ENCODE data around the gene SCN8A.
A peak's percentile ranks its signal among the peaks of the same experiment; 100 is the strongest.

Gene SCN8A

GRCh38 chr12:51845482-51845881, 254.4 kb downstream of the SCN8A start:
- Histone ChIP-seq H3K4me3 (ENCODE audit: severe bottlenecking) (no peak overlapping the region), H3K36me3 (ENCODE audit: low read depth) (no peaks in the 10 kb centered on the region), H3K27ac (ENCODE audit: poor library complexity, severe bottlenecking) (no peak overlapping the region), H3K4me1 (ENCODE audit: insufficient read depth, poor library complexity, severe bottlenecking) (no peaks in the 10 kb centered on the region), H3K9me3 (ENCODE audit: severe bottlenecking) (no peaks in the 10 kb centered on the region), H3K27me3 (ENCODE audit: insufficient read depth, poor library complexity, severe bottlenecking) (peaks cover 52% of the 10 kb centered on the region)
- no peak for TF ChIP-seq CTCF (IDR thresholded peaks at IDR 0.05; ENCODE audit: poor library complexity, severe bottlenecking)
- ATAC-seq (ENCODE audit: low read depth) (no peak), DNase-seq (ENCODE audit: low spot score) (no peak)

GRCh38 chr12:51846271-51846691, 255.2 kb downstream of the SCN8A start:
- ATAC-seq (ENCODE audit: low read depth) (no peak; the same call in 2 of the 3 replicates), DNase-seq (ENCODE audit: low spot score) (no peak)
- Histone ChIP-seq H3K27me3 (ENCODE audit: insufficient read depth, poor library complexity, severe bottlenecking) (peaks cover 52% of the 10 kb centered on the region), H3K27ac (ENCODE audit: poor library complexity, severe bottlenecking) (no peak overlapping the region), H3K9me3 (ENCODE audit: severe bottlenecking) (no peaks in the 10 kb centered on the region), H3K36me3 (ENCODE audit: low read depth) (no peaks in the 10 kb centered on the region), H3K4me1 (ENCODE audit: insufficient read depth, poor library complexity, severe bottlenecking) (no peaks in the 10 kb centered on the region), H3K4me3 (ENCODE audit: severe bottlenecking) (no peak overlapping the region)
- TF ChIP-seq CTCF (IDR thresholded peaks at IDR 0.05; ENCODE audit: poor library complexity, severe bottlenecking), result no peak

GRCh38 chr12:51846911-51847642, 256.0 kb downstream of the SCN8A start:
- Histone ChIP-seq H3K4me3 (ENCODE audit: severe bottlenecking) (peak overlapping the region; percentile 19), H3K27me3 (ENCODE audit: insufficient read depth, poor library complexity, severe bottlenecking) (peaks cover 51% of the 10 kb centered on the region), H3K9me3 (ENCODE audit: severe bottlenecking) (no peaks in the 10 kb centered on the region), H3K4me1 (ENCODE audit: insufficient read depth, poor library complexity, severe bottlenecking) (no peaks in the 10 kb centered on the region), H3K36me3 (ENCODE audit: low read depth) (no peaks in the 10 kb centered on the region), H3K27ac (ENCODE audit: poor library complexity, severe bottlenecking) (no peak overlapping the region)
- ATAC-seq (ENCODE audit: low read depth) (peak; percentile 28; the same call in 2 of the 3 replicates), DNase-seq (ENCODE audit: low spot score) (no peak)
- no peak for TF ChIP-seq CTCF (IDR thresholded peaks at IDR 0.05; ENCODE audit: poor library complexity, severe bottlenecking)

GRCh38 chr12:51847643-51848325, 256.8 kb downstream of the SCN8A start:
- no peak for TF ChIP-seq CTCF (IDR thresholded peaks at IDR 0.05; ENCODE audit: poor library complexity, severe bottlenecking)
- H3K27me3 ChIP-seq (ENCODE audit: insufficient read depth, poor library complexity, severe bottlenecking), result peaks cover 44% of the 10 kb centered on the region
- peak overlapping the region; percentile 7 for H3K4me3 ChIP-seq (ENCODE audit: severe bottlenecking)
- no peaks in the 10 kb centered on the region for H3K9me3 ChIP-seq (ENCODE audit: severe bottlenecking)
- ATAC-seq (ENCODE audit: low read depth) (no peak; the same call in 2 of the 3 replicates), DNase-seq (ENCODE audit: low spot score) (no peak)
- no peaks in the 10 kb centered on the region for H3K36me3 ChIP-seq (ENCODE audit: low read depth)
- H3K4me1 ChIP-seq (ENCODE audit: insufficient read depth, poor library complexity, severe bottlenecking), result no peaks in the 10 kb centered on the region
- no peak overlapping the region for H3K27ac ChIP-seq (ENCODE audit: poor library complexity, severe bottlenecking)

- no peak for DNase-seq (ENCODE audit: low spot score)
- no peak within 1 kb of the TSS for H3K27ac ChIP-seq (ENCODE audit: poor library complexity, severe bottlenecking)
- no peak for TF ChIP-seq CTCF (IDR thresholded peaks at IDR 0.05; ENCODE audit: poor library complexity, severe bottlenecking)
- ATAC-seq (ENCODE audit: low read depth), result no peak
- H3K36me3 ChIP-seq (ENCODE audit: low read depth), result no peaks in the 10 kb centered on the region
- peaks cover 43% of the 10 kb centered on the region for H3K27me3 ChIP-seq (ENCODE audit: insufficient read depth, poor library complexity, severe bottlenecking)
- no peaks in the 10 kb centered on the region for H3K4me1 ChIP-seq (ENCODE audit: insufficient read depth, poor library complexity, severe bottlenecking)
- no peaks in the 10 kb centered on the region for H3K9me3 ChIP-seq (ENCODE audit: severe bottlenecking)
- peak within 1 kb of the TSS; percentile 7 for H3K4me3 ChIP-seq (ENCODE audit: severe bottlenecking)
These were observed 257.3 kb downstream of the SCN8A start, which contains the start of gene FIGNL2 for GRCh38 chr12:51848326-51848727. Gene FIGNL2, minus strand, starts transcription at chr12:51848718. Its CDS starts 26,305 bp downstream, at chr12:51822413.

Data from RWPE2 (cell line).